SK-MEL-5 (cell line): ENCODE results near the gene CNPY3. TPM values are rescaled to one million over a fixed set of nuclear protein-coding genes. Genes with fewer than 3 reads are reported as not detected.

Experiments
- total RNA-seq: library from RNA; depleted of rRNA; stranded (reverse); fragments of >200 nt; shearing (Covaris generic); gene quantifications from 2 replicates; pipeline ENCODE4 v1.2.3, GENCODE V29; 2014; rRNA removed

Gene CNPY3
- total RNA-seq, 1 experiment from 2014 or later, result 38.6 TPM

Other genes starting within 250 kb of the CNPY3 start
- gene PRPH2, start 206.9 kb upstream of the CNPY3 start, total RNA-seq, result not detected in 2 replicates
- 35.2 and 37.9 TPM in 2 replicates for gene TBCC, start 183.4 kb upstream of the CNPY3 start, total RNA-seq
- gene BICRAL, start 147.4 kb upstream of the CNPY3 start, total RNA-seq, result 5.2 and 5.6 TPM in 2 replicates
- gene RPL7L1, start 49.9 kb upstream of the CNPY3 start, total RNA-seq, result 110 and 112 TPM in 2 replicates
- 6.2 and 9.7 TPM in 2 replicates for gene PTCRA, start 13.4 kb upstream of the CNPY3 start, total RNA-seq
- 0.34 TPM in 1 of 2 replicates, not detected in the other for gene GNMT, start 31.3 kb downstream of the CNPY3 start, total RNA-seq
- gene PEX6, start 49.7 kb downstream of the CNPY3 start, total RNA-seq, result 15.2 and 18.4 TPM in 2 replicates
- gene PPP2R5D, start 55.1 kb downstream of the CNPY3 start, total RNA-seq, result 37.3 and 39.1 TPM in 2 replicates
- 66.6 and 79.1 TPM in 2 replicates for gene MEA1, start 84.5 kb downstream of the CNPY3 start, total RNA-seq
- 61.6 and 67.9 TPM in 2 replicates for gene KLHDC3, start 84.8 kb downstream of the CNPY3 start, total RNA-seq
- gene RRP36, start 92.1 kb downstream of the CNPY3 start, total RNA-seq, result 81.9 and 89.9 TPM in 2 replicates
- 18.8 and 20.2 TPM in 2 replicates for gene CUL7, start 124.4 kb downstream of the CNPY3 start, total RNA-seq
- 49.9 and 51.9 TPM in 2 replicates for gene MRPL2, start 130.0 kb downstream of the CNPY3 start, total RNA-seq
- 6.8 and 8.3 TPM in 2 replicates for gene KLC4, start 130.2 kb downstream of the CNPY3 start, total RNA-seq
- 19.7 TPM in 2 replicates for gene PTK7, start 146.8 kb downstream of the CNPY3 start, total RNA-seq
- gene SRF, start 241.8 kb downstream of the CNPY3 start, total RNA-seq, result 16.4 and 17.6 TPM in 2 replicates